GM23338 (cell line): Measurements from ENCODE around the gene BATF3. TPM values are rescaled to one million over a fixed set of nuclear protein-coding genes. Genes with fewer than 3 reads are reported as not detected.

Source experiments
- ATAC-seq: fragments of 200-7000 bp; cut with Tn5 transposase; 3 replicates; pipeline ENCODE4 v1.9.1; 2020
- DNase-seq: peaks from one replicate; pipeline ENCODE4 v3.0.0-alpha.2; 2015; ENCODE audit warnings: low spot score
- H2AFZ ChIP-seq: fragments of 200-600 bp; sonication (generic); 2 replicates; pipeline ENCODE4 v1.8.0; 2016; ENCODE audit warnings: antibody characterized with exemption, mild to moderate bottlenecking, moderate library complexity
- H3F3A ChIP-seq: fragments of 200-600 bp; sonication (generic); replicated peaks from 2 replicates; pipeline ENCODE4 v1.8.0; 2017; ENCODE audit warnings: antibody characterized with exemption, mixed run types, low read depth
- H3K27ac ChIP-seq: fragments of 200-600 bp; sonication (generic); 2 replicates; pipeline ENCODE4 v1.6.1; 2016; ENCODE audit warnings: low read depth
- H3K27me3 ChIP-seq: fragments of 200-600 bp; sonication (generic); 2 replicates; pipeline ENCODE4 v1.8.0; 2016; ENCODE audit warnings: mild to moderate bottlenecking, mixed run types, moderate library complexity; ENCODE audit not compliant: insufficient read depth
- H3K36me3 ChIP-seq: fragments of 200-600 bp; sonication (generic); 2 replicates; pipeline ENCODE4 v1.8.0; 2016; ENCODE audit warnings: mild to moderate bottlenecking; ENCODE audit not compliant: insufficient read depth
- H3K4me1 ChIP-seq: fragments of 200-600 bp; sonication (generic); 2 replicates; pipeline ENCODE4 v1.8.0; 2016; ENCODE audit warnings: mild to moderate bottlenecking, moderate library complexity; ENCODE audit not compliant: insufficient read depth
- H3K4me2 ChIP-seq: fragments of 200-600 bp; sonication (generic); 2 replicates; pipeline ENCODE4 v1.7.1; 2017; ENCODE audit warnings: mixed run types
- H3K4me3 ChIP-seq: fragments of 200-600 bp; sonication (generic); 2 replicates; pipeline ENCODE4 v1.6.1; 2016; ENCODE audit warnings: mixed run types
- H3K79me2 ChIP-seq: fragments of 200-600 bp; sonication (generic); replicated peaks from 2 replicates; pipeline ENCODE4 v1.8.0; 2017; ENCODE audit warnings: mild to moderate bottlenecking; ENCODE audit not compliant: insufficient read depth
- H3K9me2 ChIP-seq: fragments of 200-600 bp; sonication (generic); 2 replicates; pipeline ENCODE4 v1.8.0; 2017; ENCODE audit not compliant: insufficient read depth
- H4K20me1 ChIP-seq: fragments of 200-600 bp; sonication (generic); replicated peaks from 2 replicates; pipeline ENCODE4 v1.8.0; 2017; ENCODE audit warnings: mild to moderate bottlenecking; ENCODE audit not compliant: insufficient read depth
- H3K27ac Mint-ChIP-seq: 2 replicates; pipeline ENCODE4 v1.8.0; 2020; ENCODE audit warnings: inconsistent platforms, mild to moderate bottlenecking, moderate library complexity, mixed read lengths
- H3K27me3 Mint-ChIP-seq: 3 replicates; pipeline ENCODE4 v1.8.0; 2022; ENCODE audit warnings: low read depth, mild to moderate bottlenecking, moderate library complexity, mixed read lengths, inconsistent platforms; ENCODE audit not compliant: insufficient read depth, poor library complexity
- H3K36me3 Mint-ChIP-seq: 3 replicates; pipeline ENCODE4 v1.8.0; 2021; ENCODE audit warnings: low read depth, mild to moderate bottlenecking, inconsistent platforms, moderate library complexity, mixed read lengths
- H3K4me1 Mint-ChIP-seq: 3 replicates; pipeline ENCODE4 v1.8.0; 2020; ENCODE audit warnings: mild to moderate bottlenecking, inconsistent platforms, mixed read lengths
- H3K4me3 Mint-ChIP-seq: 3 replicates; pipeline ENCODE4 v1.8.0; 2021; ENCODE audit warnings: moderate library complexity, mild to moderate bottlenecking, inconsistent platforms, mixed read lengths
- H3K9me3 Mint-ChIP-seq: 3 replicates; pipeline ENCODE4 v1.8.0; 2020; ENCODE audit warnings: moderate library complexity, mild to moderate bottlenecking, inconsistent platforms, mixed read lengths
- CREB1 ChIP-seq: fragments of 250-450 bp; sonication (Bioruptor Pico); IDR thresholded peaks from 2 replicates; pipeline ENCODE4 v1.5.0; 2020; ENCODE audit warnings: low read depth, mild to moderate bottlenecking, moderate library complexity
- ETS1 ChIP-seq: IDR thresholded peaks from 2 replicates; pipeline ENCODE4 v1.6.1; 2016; ENCODE audit warnings: antibody characterized with exemption
- EZH2 ChIP-seq: fragments of 200-600 bp; sonication (generic); IDR thresholded peaks from one replicate; pipeline ENCODE4 v1.8.0; 2017; ENCODE audit warnings: antibody characterized with exemption, mild to moderate bottlenecking, low read depth; ENCODE audit not compliant: unreplicated experiment
- EZH2phosphoT487 ChIP-seq: fragments of 200-600 bp; sonication (generic); IDR thresholded peaks from one replicate; pipeline ENCODE4 v1.8.1; 2018; ENCODE audit warnings: antibody characterized with exemption; ENCODE audit not compliant: unreplicated experiment
- JUNB ChIP-seq: IDR thresholded peaks from one replicate; pipeline ENCODE4 v1.6.1; 2016; ENCODE audit warnings: antibody characterized with exemption; ENCODE audit not compliant: unreplicated experiment
- NANOG ChIP-seq: IDR thresholded peaks from 2 replicates; pipeline ENCODE4 v1.6.1; 2016; ENCODE audit warnings: antibody characterized with exemption, borderline replicate concordance
- POLR2AphosphoS5 ChIP-seq: IDR thresholded peaks from 2 replicates; pipeline ENCODE4 v1.6.1; 2016; ENCODE audit warnings: antibody characterized with exemption, low read depth
- STAT1 ChIP-seq: IDR thresholded peaks from one replicate; pipeline ENCODE4 v1.6.1; 2016; ENCODE audit warnings: antibody characterized with exemption; ENCODE audit not compliant: unreplicated experiment
- ZNF114 ChIP-seq: fragments of 250-450 bp; sonication (Bioruptor Pico); IDR thresholded peaks from 2 replicates; pipeline ENCODE4 v1.5.0; 2020; ENCODE audit warnings: mild to moderate bottlenecking, moderate library complexity
- ZNF331 ChIP-seq: fragments of 250-450 bp; sonication (Bioruptor Pico); IDR thresholded peaks from 2 replicates; pipeline ENCODE4 v1.5.0; 2020; ENCODE audit warnings: low read depth, mild to moderate bottlenecking, moderate library complexity
- ZNF462 ChIP-seq: fragments of 250-450 bp; sonication (Bioruptor Pico); IDR thresholded peaks from 2 replicates; pipeline ENCODE4 v1.5.0; 2020; ENCODE audit warnings: mild to moderate bottlenecking, moderate library complexity
- polyA plus RNA-seq: library from polyadenylated mRNA; unstranded; fragments of >200 nt; fragmentation: Nextera tagmentation; extraction: Ambion mirVana; gene quantifications from 2 replicates; pipeline ENCODE4 v1.2.1, GENCODE V29; 2016
- total RNA-seq: library from RNA; depleted of rRNA; stranded (reverse); fragments of >200 nt; shearing (Covaris generic); gene quantifications from 2 replicates; pipeline ENCODE4 v1.2.3, GENCODE V29; 2014
- TF ChIP-seq, protein P1 (sequence below): IDR thresholded peaks from one replicate; pipeline ENCODE4 v1.6.1; 2018; ENCODE audit warnings: antibody characterized with exemption; ENCODE audit not compliant: unreplicated experiment
- TF ChIP-seq, protein P2 (sequence below), 2 experiments: fragments of 200-600 bp in 1 of 2; sonication (generic) in 1 of 2; conservative IDR thresholded peaks; 2 replicates each; pipeline versions ENCODE4 v1.5.1 to v1.6.1; 2016 to 2017; ENCODE audit warnings: antibody characterized with exemption in 2 of 2, low read depth in 2 of 2, mild to moderate bottlenecking in 2 of 2, moderate library complexity in 1 of 2

The BATF3 gene
- total and polyA plus RNA-seq, 2 experiments from 2014 or later: 3.6 to 7.8 TPM

GRCh38 chr1:212687811-212688210 lies 11.8 kb downstream of the BATF3 start:
- DNase-seq (no peak), ATAC-seq (no peak)
- Histone ChIP-seq H3F3A (no peaks in the 10 kb centered on the region), H3K4me1 (peaks cover 12% of the 10 kb centered on the region), H3K79me2 (no peaks in the 10 kb centered on the region), H3K27me3 (no peaks in the 10 kb centered on the region), H4K20me1 (no peaks in the 10 kb centered on the region), H3K4me3 (no peak overlapping the region), H3K27ac (no peak overlapping the region), H3K4me2 (no peak overlapping the region), H2AFZ (no peak overlapping the region), H3K9me2 (peaks cover 10% of the 10 kb centered on the region; the same call in 1 of the 2 replicates), H3K36me3 (no peaks in the 10 kb centered on the region; the same call in 1 of the 2 replicates)
- Mint-ChIP-seq H3K4me1 (peaks cover 21% of the 10 kb centered on the region), H3K36me3 (no peaks in the 10 kb centered on the region; the same call in 2 of the 3 replicates), H3K27ac (no peak overlapping the region), H3K27me3 (peaks cover 1% of the 10 kb centered on the region), H3K4me3 (no peak overlapping the region), H3K9me3 (no peaks in the 10 kb centered on the region)
- TF ChIP-seq ZNF114 (CRISPR knock-in tag) (no peak), ZNF331 (CRISPR knock-in tag) (no peak), ETS1 (no peak), POLR2AphosphoS5 (no peak), EZH2 (no peak), STAT1 (no peak), EZH2phosphoT487 (no peak), NANOG (no peak), CREB1 (no peak), JUNB (no peak), ZNF462 (CRISPR knock-in tag) (no peak)
- TF ChIP-seq, protein P1, sequence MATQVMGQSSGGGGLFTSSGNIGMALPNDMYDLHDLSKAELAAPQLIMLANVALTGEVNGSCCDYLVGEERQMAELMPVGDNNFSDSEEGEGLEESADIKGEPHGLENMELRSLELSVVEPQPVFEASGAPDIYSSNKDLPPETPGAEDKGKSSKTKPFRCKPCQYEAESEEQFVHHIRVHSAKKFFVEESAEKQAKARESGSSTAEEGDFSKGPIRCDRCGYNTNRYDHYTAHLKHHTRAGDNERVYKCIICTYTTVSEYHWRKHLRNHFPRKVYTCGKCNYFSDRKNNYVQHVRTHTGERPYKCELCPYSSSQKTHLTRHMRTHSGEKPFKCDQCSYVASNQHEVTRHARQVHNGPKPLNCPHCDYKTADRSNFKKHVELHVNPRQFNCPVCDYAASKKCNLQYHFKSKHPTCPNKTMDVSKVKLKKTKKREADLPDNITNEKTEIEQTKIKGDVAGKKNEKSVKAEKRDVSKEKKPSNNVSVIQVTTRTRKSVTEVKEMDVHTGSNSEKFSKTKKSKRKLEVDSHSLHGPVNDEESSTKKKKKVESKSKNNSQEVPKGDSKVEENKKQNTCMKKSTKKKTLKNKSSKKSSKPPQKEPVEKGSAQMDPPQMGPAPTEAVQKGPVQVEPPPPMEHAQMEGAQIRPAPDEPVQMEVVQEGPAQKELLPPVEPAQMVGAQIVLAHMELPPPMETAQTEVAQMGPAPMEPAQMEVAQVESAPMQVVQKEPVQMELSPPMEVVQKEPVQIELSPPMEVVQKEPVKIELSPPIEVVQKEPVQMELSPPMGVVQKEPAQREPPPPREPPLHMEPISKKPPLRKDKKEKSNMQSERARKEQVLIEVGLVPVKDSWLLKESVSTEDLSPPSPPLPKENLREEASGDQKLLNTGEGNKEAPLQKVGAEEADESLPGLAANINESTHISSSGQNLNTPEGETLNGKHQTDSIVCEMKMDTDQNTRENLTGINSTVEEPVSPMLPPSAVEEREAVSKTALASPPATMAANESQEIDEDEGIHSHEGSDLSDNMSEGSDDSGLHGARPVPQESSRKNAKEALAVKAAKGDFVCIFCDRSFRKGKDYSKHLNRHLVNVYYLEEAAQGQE: no peak
- TF ChIP-seq, protein P2, sequence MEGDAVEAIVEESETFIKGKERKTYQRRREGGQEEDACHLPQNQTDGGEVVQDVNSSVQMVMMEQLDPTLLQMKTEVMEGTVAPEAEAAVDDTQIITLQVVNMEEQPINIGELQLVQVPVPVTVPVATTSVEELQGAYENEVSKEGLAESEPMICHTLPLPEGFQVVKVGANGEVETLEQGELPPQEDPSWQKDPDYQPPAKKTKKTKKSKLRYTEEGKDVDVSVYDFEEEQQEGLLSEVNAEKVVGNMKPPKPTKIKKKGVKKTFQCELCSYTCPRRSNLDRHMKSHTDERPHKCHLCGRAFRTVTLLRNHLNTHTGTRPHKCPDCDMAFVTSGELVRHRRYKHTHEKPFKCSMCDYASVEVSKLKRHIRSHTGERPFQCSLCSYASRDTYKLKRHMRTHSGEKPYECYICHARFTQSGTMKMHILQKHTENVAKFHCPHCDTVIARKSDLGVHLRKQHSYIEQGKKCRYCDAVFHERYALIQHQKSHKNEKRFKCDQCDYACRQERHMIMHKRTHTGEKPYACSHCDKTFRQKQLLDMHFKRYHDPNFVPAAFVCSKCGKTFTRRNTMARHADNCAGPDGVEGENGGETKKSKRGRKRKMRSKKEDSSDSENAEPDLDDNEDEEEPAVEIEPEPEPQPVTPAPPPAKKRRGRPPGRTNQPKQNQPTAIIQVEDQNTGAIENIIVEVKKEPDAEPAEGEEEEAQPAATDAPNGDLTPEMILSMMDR (conservative IDR thresholded peaks at IDR 0.05; ENCODE audit: low read depth in 2 of 2): no peak
